Measurements from ENCODE around the gene CCDC70.

GRCh38 chr13:51841732-51842131, 20.0 kb upstream of the CCDC70 start:
- no peak for TF ChIP-seq CTCF (IDR thresholded peaks at IDR 0.05)
- no peak for TF ChIP-seq POLR2A (IDR thresholded peaks at IDR 0.05)
